K562 (cell line): ENCODE results near the gene UNC13C. TPM values are rescaled to one million over a fixed set of nuclear protein-coding genes. Genes with fewer than 3 reads are reported as not detected.

ENCODE experiments used
- ATAC-seq: fragments of 200-7000 bp; cut with Tn5 transposase; 3 replicates; pipeline ENCODE4 v1.9.1; 2020; ENCODE audit warnings: moderate library complexity
- BruUV-seq: library from RNA; stranded (reverse); fragments of 400-500 nt; replicated peaks from 2 replicates; lab custom pipeline; 2021; lab: Mats Ljungman, UMichigan
- CTCF ChIA-PET: fragments of 300-600 bp; formaldehyde crosslinking; extraction: SDS; loops from one replicate; lab custom pipeline; 2021; ENCODE audit warnings: low intra/inter-chr PET ratio; lab: Yijun Ruan, JAX
- POLR2A ChIA-PET: fragments of 300-600, 350-650 bp; sonication (Branson Sonifier 250); formaldehyde crosslinking; extraction: SDS; loops from one replicate; lab custom pipeline; 2021; ENCODE audit warnings: antibody characterized with exemption, inconsistent platforms; lab: Yijun Ruan, JAX
- DNase-seq, 4 experiments: peaks; one replicate each; pipeline versions ENCODE4 v3.0.0 to v3.0.0-alpha.2; 2011 to 2018; ENCODE audit warnings: low spot score in 3 of 4, mixed read lengths in 3 of 4; ENCODE audit errors: extremely low read depth in 1 of 4
- FAIRE-seq: peaks from 2 replicates; lab custom pipeline; 2011; peaks lifted over from hg19 to GRCh38; lab: Jason Lieb, UNC
- H2AFZ ChIP-seq: 2 replicates; pipeline ENCODE4 v1.6.0; 2011; ENCODE audit warnings: low read depth, low read length, control low read depth, inconsistent platforms
- H3K27ac ChIP-seq: fragments of 200-600 bp; 3 replicates; pipeline ENCODE4 v1.8.0; 2011; ENCODE audit warnings: low read depth, mild to moderate bottlenecking, control low read depth, inconsistent platforms, low read length, moderate library complexity, mixed read lengths; ENCODE audit errors: extremely low read depth
- H3K27me3 ChIP-seq, 2 experiments: fragments of 300-600 bp in 1 of 2; 2 replicates in 1 of 2; 3 replicates in 1 of 2; pipeline versions ENCODE4 v1.6.0 to v1.8.0; 2011; ENCODE audit warnings: inconsistent platforms in 2 of 2, low read length in 2 of 2, mild to moderate bottlenecking in 1 of 2, mixed read lengths in 1 of 2, moderate library complexity in 1 of 2; ENCODE audit not compliant: control insufficient read depth in 2 of 2, insufficient read depth in 2 of 2
- H3K36me3 ChIP-seq: fragments of 300-600 bp; 3 replicates; pipeline ENCODE4 v1.8.0; 2011; ENCODE audit warnings: mild to moderate bottlenecking, low read length, inconsistent platforms; ENCODE audit not compliant: control insufficient read depth, insufficient read depth
- H3K4me1 ChIP-seq, 2 experiments: fragments of 200-600 bp in 1 of 2; replicated peaks in 1 of 2; 2 replicates in 1 of 2; 3 replicates in 1 of 2; pipeline versions ENCODE4 v1.5.1 to v1.8.0; 2011; ENCODE audit warnings: inconsistent platforms in 2 of 2, low read length in 2 of 2, mild to moderate bottlenecking in 1 of 2, mixed read lengths in 1 of 2, moderate library complexity in 1 of 2; ENCODE audit not compliant: control insufficient read depth in 2 of 2, insufficient read depth in 2 of 2
- H3K4me2 ChIP-seq: 2 replicates; pipeline ENCODE4 v1.6.1; 2011; ENCODE audit warnings: low read length, control low read depth, inconsistent platforms, mixed read lengths; ENCODE audit not compliant: insufficient read depth
- H3K4me3 ChIP-seq: fragments of 200-600 bp; sonication (generic), shearing (Covaris generic); 2 replicates; pipeline ENCODE4 v1.5.1; 2016; ENCODE audit warnings: control low read depth, inconsistent platforms
- H3K79me2 ChIP-seq: fragments of 200-600 bp; 3 replicates; pipeline ENCODE4 v1.8.0; 2011; ENCODE audit warnings: low read length, inconsistent platforms; ENCODE audit not compliant: control insufficient read depth, insufficient read depth
- H3K9ac ChIP-seq, 2 experiments: 2 replicates each; pipeline versions ENCODE4 v1.6.0 to v1.6.1; 2011; ENCODE audit warnings: low read depth in 2 of 2, low read length in 2 of 2, control low read depth in 1 of 2, inconsistent platforms in 1 of 2, mild to moderate bottlenecking in 1 of 2, mixed read lengths in 1 of 2; ENCODE audit not compliant: insufficient read depth in 1 of 2
- H3K9me1 ChIP-seq: one replicate; pipeline ENCODE4 v1.6.0; 2011; ENCODE audit warnings: inconsistent platforms, mild to moderate bottlenecking, low read length, moderate library complexity; ENCODE audit not compliant: control insufficient read depth, insufficient read depth
- H3K9me3 ChIP-seq: replicated peaks from 2 replicates; pipeline ENCODE4 v1.5.1; 2011; ENCODE audit warnings: low read depth, low read length, inconsistent platforms; ENCODE audit not compliant: control insufficient read depth, insufficient read depth
- H4K20me1 ChIP-seq: replicated peaks from 2 replicates; pipeline ENCODE4 v1.6.1; 2011; ENCODE audit warnings: low read length, inconsistent platforms, mixed read lengths; ENCODE audit not compliant: control insufficient read depth, insufficient read depth
- FOXP4 ChIP-seq: sonication (generic); formaldehyde crosslinking; IDR thresholded peaks from 2 replicates; pipeline ENCODE4 v1.8.0; 2022; ENCODE audit warnings: mild to moderate bottlenecking, missing genetic modification reagents, borderline replicate concordance
- IRF9 ChIP-seq: fragments of 450-650 bp; IDR thresholded peaks from 2 replicates; pipeline ENCODE4 v1.6.1; 2016; ENCODE audit warnings: missing biosample characterization, missing genetic modification characterization
- SRSF9 ChIP-seq: fragments of 200-400 bp; formaldehyde crosslinking; IDR thresholded peaks from 2 replicates; pipeline ENCODE4 v1.6.1; 2017; ENCODE audit warnings: low read depth, low read length, borderline replicate concordance
- ZNF644 ChIP-seq: fragments of 200-800 bp; sonication (Bioruptor generic); IDR thresholded peaks from 2 replicates; pipeline ENCODE4 v1.6.1; 2016; ENCODE audit warnings: low read depth, missing genetic modification characterization, missing compliant biosample characterization
- ZNF764 ChIP-seq: fragments of 250-450 bp; sonication (Bioruptor Pico); IDR thresholded peaks from 2 replicates; pipeline ENCODE4 v1.4.0; 2020; ENCODE audit warnings: low read depth, mild to moderate bottlenecking, moderate library complexity
- WGBS: fragments of 100-300 bp; shearing (Covaris generic); methylation state at CpG from one replicate; pipeline ENCODE4 v1.1.6; 2016; ENCODE audit warnings: low coverage, mixed read lengths; ENCODE audit not compliant: insufficient coverage; ENCODE audit errors: missing lambda C conversion rate; 5-methylcytosine and 5-hydroxymethylcytosine counted together
- in situ Hi-C: fragments of 300-500 bp; cut with MboI; formaldehyde crosslinking; loops from 4 replicates; pipeline ENCODE4 v1.15.0; 2018; ENCODE audit warnings: inconsistent platforms, mixed read lengths
- intact Hi-C: fragments of 100-400 bp; cut with micrococcal nuclease; formaldehyde crosslinking; loops from 2 replicates; pipeline ENCODE4 v1.14.2; 2022
- polyA plus RNA-seq, 8 experiments: library from polyadenylated mRNA; depleted of rRNA in 4 of 8; stranded (reverse) in 5 of 8; unstranded in 3 of 8; fragments of >200 nt; fragmentation: Nextera tagmentation in 2 of 8; fragmentation: Illumina TruSeq in 1 of 8; extraction: Ambion mirVana in 2 of 8; extraction: Trizol in 1 of 8; gene quantifications; 2 replicates each; pipeline versions ENCODE4 v1.2.1 to v1.2.3, GENCODE V29; 2011 to 2014; ENCODE audit warnings: inconsistent platforms in 1 of 8, missing spikeins in 1 of 8
- total RNA-seq, 7 experiments: library from RNA; depleted of rRNA in 6 of 7; stranded (reverse); fragments of >200 nt in 6 of 7; fragmentation: Illumina TruSeq in 2 of 7; extraction: Trizol in 2 of 7; gene quantifications; 2 replicates each; pipeline versions ENCODE4 v1.2.1 to v1.2.3, GENCODE V29; 2011 to 2021; ENCODE audit warnings: low replicate concordance in 1 of 7

The UNC13C gene
- total and polyA plus RNA-seq, 9 of the 15 experiments (the other 6 are each of a cell fraction or from before 2014, with no cell fraction given) = not detected

- TF ChIP-seq FOXP4 (CRISPR knock-in tag) (no peak), SRSF9 (no peak)
Observed at GRCh38 chr15:54347082-54347827, 369.0 kb downstream of the UNC13C start (continued).

GRCh38 chr15:54353726-54354125 is 375.5 kb downstream of the UNC13C start:
- Histone ChIP-seq H3K9me1 (no peaks in the 10 kb centered on the region), H3K79me2 (no peaks in the 10 kb centered on the region), H3K27me3 (no peaks in the 10 kb centered on the region), H3K4me3 (no peak overlapping the region), H3K36me3 (no peaks in the 10 kb centered on the region), H4K20me1 (no peaks in the 10 kb centered on the region), H3K9me3 (no peaks in the 10 kb centered on the region), H3K4me2 (no peak overlapping the region), H2AFZ (no peak overlapping the region), H3K27ac (no peak overlapping the region), H3K9ac (no peak overlapping the region), H3K4me1 (no peaks in the 10 kb centered on the region)
- no TSS peak for BruUV-seq
- TF ChIP-seq IRF9 (no peak), ZNF764 (no peak), ZNF644 (tag) (no peak)
- in situ Hi-C loops (no loop called here), intact Hi-C loops (loop anchor here (10.0 kb wide), 1 partner anchor 59 kb away; no protein-coding TSS in a partner anchor)
- ATAC-seq (no peak), DNase-seq (no peak), FAIRE-seq (no peak)
- ChIA-PET CTCF (no interaction called here), POLR2A (no interaction called here)
- 11% methylated on average over 1 of the region's 2 CpGs for WGBS
